CD14-positive monocyte (primary cell): ENCODE data around the gene COTL1. TPM values are rescaled to one million over a fixed set of nuclear protein-coding genes. Genes with fewer than 3 reads are reported as not detected.

Source experiments
- DNase-seq, 3 donors: peaks; one replicate each; pipeline ENCODE4 v3.0.0-alpha.2; 2011 to 2022
- H2AFZ ChIP-seq: 2 replicates; pipeline ENCODE4 v1.6.0; 2012; ENCODE audit warnings: mild to moderate bottlenecking, low read depth, low read length, inconsistent platforms; ENCODE audit not compliant: insufficient read depth, poor library complexity, severe bottlenecking
- H3K27ac ChIP-seq, 2 donors: 1 replicate in 1 of 2; 2 replicates in 1 of 2; pipeline ENCODE4 v1.5.1; 2012 to 2013; ENCODE audit warnings: low read length in 2 of 2, control low read depth in 1 of 2, inconsistent platforms in 1 of 2, low read depth in 1 of 2, mild to moderate bottlenecking in 1 of 2
- H3K27me3 ChIP-seq, 2 donors: one replicate each; pipeline versions ENCODE4 v1.6.0 to v1.6.1; 2011 to 2013; ENCODE audit warnings: low read length in 2 of 2; ENCODE audit not compliant: control insufficient read depth in 2 of 2, insufficient read depth in 2 of 2
- H3K36me3 ChIP-seq, 2 donors: replicated peaks in 1 of 2; 1 replicate in 1 of 2; 2 replicates in 1 of 2; pipeline versions ENCODE4 v1.5.1 to v1.6.1; 2012 to 2013; ENCODE audit warnings: low read length in 2 of 2, control low read depth in 1 of 2, inconsistent platforms in 1 of 2, mild to moderate bottlenecking in 1 of 2; ENCODE audit not compliant: insufficient read depth in 2 of 2, control insufficient read depth in 1 of 2
- H3K4me1 ChIP-seq, 2 donors: 1 replicate in 1 of 2; 2 replicates in 1 of 2; pipeline versions ENCODE4 v1.5.1 to v1.6.1; 2012 to 2013; ENCODE audit warnings: low read length in 2 of 2, control low read depth in 1 of 2, inconsistent platforms in 1 of 2, mild to moderate bottlenecking in 1 of 2, moderate library complexity in 1 of 2; ENCODE audit not compliant: insufficient read depth in 2 of 2, control insufficient read depth in 1 of 2
- H3K4me2 ChIP-seq: replicated peaks from 2 replicates; pipeline ENCODE3; 2012; ENCODE audit warnings: low read length, moderate library complexity, mild to moderate bottlenecking; ENCODE audit not compliant: poor library complexity, severe bottlenecking; ENCODE audit errors: extremely low read depth
- H3K4me3 ChIP-seq, 3 experiments: fragments of 200-600 bp in 1 of 3; sonication (generic) in 1 of 3; replicated peaks in 1 of 3; 1 replicate in 2 of 3; 2 replicates in 1 of 3; pipeline ENCODE4 v1.5.1; 2011 to 2013; ENCODE audit warnings: low read length in 3 of 3, mild to moderate bottlenecking in 3 of 3, control low read depth in 2 of 3, low read depth in 2 of 3, inconsistent platforms in 1 of 3, moderate library complexity in 1 of 3
- H3K79me2 ChIP-seq: 2 replicates; pipeline ENCODE4 v1.6.0; 2012; ENCODE audit warnings: mild to moderate bottlenecking, control low read depth, inconsistent platforms, low read length, moderate library complexity; ENCODE audit not compliant: insufficient read depth
- H3K9ac ChIP-seq: 2 replicates; pipeline ENCODE4 v1.6.0; 2017; ENCODE audit warnings: low read length, mild to moderate bottlenecking; ENCODE audit not compliant: insufficient read depth, poor library complexity, severe bottlenecking
- H3K9me3 ChIP-seq, 2 donors: replicated peaks in 1 of 2; 1 replicate in 1 of 2; 2 replicates in 1 of 2; pipeline versions ENCODE4 v1.5.1 to v1.6.1; 2012 to 2013; ENCODE audit warnings: low read length in 2 of 2, control low read depth in 1 of 2; ENCODE audit not compliant: control insufficient read depth in 1 of 2, insufficient read depth in 1 of 2
- H4K20me1 ChIP-seq: 2 replicates; pipeline ENCODE4 v1.6.0; 2012; ENCODE audit warnings: mild to moderate bottlenecking, low read length, control low read depth, moderate library complexity; ENCODE audit not compliant: insufficient read depth
- H3K27ac Mint-ChIP-seq, 7 donors: one replicate each; pipeline ENCODE4 v1.8.0; 2020; ENCODE audit warnings: mild to moderate bottlenecking in 7 of 7, mixed read lengths in 7 of 7, moderate library complexity in 6 of 7, inconsistent platforms in 2 of 7
- H3K27me3 Mint-ChIP-seq, 3 donors: one replicate each; pipeline ENCODE4 v1.8.0; 2021 to 2022; ENCODE audit warnings: low read depth in 3 of 3, mild to moderate bottlenecking in 3 of 3, mixed read lengths in 3 of 3, moderate library complexity in 3 of 3, inconsistent platforms in 1 of 3
- H3K36me3 Mint-ChIP-seq, 2 donors: one replicate each; pipeline ENCODE4 v1.8.0; 2020; ENCODE audit warnings: mixed read lengths in 2 of 2, inconsistent platforms in 1 of 2, mild to moderate bottlenecking in 1 of 2
- H3K4me1 Mint-ChIP-seq: one replicate; pipeline ENCODE4 v1.8.0; 2020; ENCODE audit warnings: mild to moderate bottlenecking, mixed read lengths
- H3K4me3 Mint-ChIP-seq, 2 donors: one replicate each; pipeline ENCODE4 v1.8.0; 2020; ENCODE audit warnings: mild to moderate bottlenecking in 2 of 2, mixed read lengths in 2 of 2, moderate library complexity in 1 of 2
- H3K9me3 Mint-ChIP-seq, 7 donors: one replicate each; pipeline ENCODE4 v1.8.0; 2020 to 2022; ENCODE audit warnings: mixed read lengths in 7 of 7, mild to moderate bottlenecking in 6 of 7, moderate library complexity in 6 of 7, inconsistent platforms in 2 of 7
- WGBS: methylation state at CpG from one replicate; pipeline ENCODE4 v1.1.5; 2013; ENCODE audit warnings: missing lambda C conversion rate; ENCODE audit not compliant: insufficient coverage; 5-methylcytosine and 5-hydroxymethylcytosine counted together
- intact Hi-C, 2 donors: fragments of 100-400 bp; cut with micrococcal nuclease; formaldehyde crosslinking; loops; one replicate each; pipeline versions ENCODE4 v1.15.0 to v1.15.1; 2023
- polyA plus RNA-seq, 3 donors: library from polyadenylated mRNA; depleted of rRNA in 1 of 3; unstranded in 2 of 3; stranded (reverse) in 1 of 3; fragments of 300-500 nt in 2 of 3; fragments of >200 nt in 1 of 3; fragmentation: Illumina TruSeq in 2 of 3; gene quantifications; 1 replicate in 2 of 3; 2 replicates in 1 of 3; pipeline ENCODE4 v1.2.3, GENCODE V29; 2012 to 2021
- TF ChIP-seq, protein P1 (sequence below): fragments of 200-600 bp; IDR thresholded peaks from one replicate; pipeline ENCODE4 v1.8.0; 2022; ENCODE audit warnings: antibody characterized with exemption, mild to moderate bottlenecking

Gene COTL1
- polyA plus RNA-seq, 3 donors, result 648 to 1,843 (median 1,643) TPM

DNA sequence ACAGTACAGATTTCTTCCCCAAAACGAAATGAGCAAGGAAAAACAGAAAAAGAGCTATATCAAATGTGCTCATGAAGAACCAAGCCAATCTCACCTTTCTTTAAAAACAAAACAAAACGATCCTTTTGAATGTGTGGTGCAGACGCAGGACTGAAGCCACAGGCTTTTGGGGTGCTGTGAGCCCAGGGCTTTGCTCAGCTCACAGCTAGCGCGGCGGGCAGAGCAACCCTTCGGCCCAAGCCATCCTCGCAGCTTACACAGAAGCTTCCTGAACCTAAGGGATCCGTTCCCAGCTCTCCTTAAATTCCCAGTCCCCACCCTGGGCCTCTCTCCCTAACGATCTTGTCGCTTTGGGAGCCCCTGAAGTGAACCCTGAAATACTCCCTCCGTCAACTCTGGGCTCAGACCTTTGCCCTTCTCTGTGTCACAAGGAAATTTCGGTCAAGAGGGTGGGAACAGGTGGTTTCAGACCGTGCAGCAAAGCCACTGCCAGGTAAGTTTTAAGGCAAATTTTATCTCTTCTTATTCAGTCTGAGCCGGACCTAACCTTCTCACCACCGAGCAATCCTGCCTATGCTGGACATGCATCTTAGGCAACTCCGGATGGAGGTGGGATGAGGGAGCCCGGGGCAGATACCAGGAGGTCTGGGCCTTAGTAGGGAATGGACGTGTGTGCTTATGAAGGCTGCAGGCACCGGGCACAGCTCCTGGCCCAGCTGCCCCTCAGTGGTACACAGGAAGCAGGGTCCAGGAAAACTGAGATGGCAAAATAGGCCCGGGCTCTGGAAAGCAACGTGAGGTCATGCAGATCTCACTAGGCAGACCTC, 52.0 kb downstream of the COTL1 start:
- H3K36me3 Mint-ChIP-seq, result peaks cover 66 to 82% of the 10 kb centered on the region in 2 donors
- peaks cover 0 to 9% (median 2%) of the 10 kb centered on the region in 7 donors for H3K9me3 Mint-ChIP-seq
- intact Hi-C loops, result no loop called here
- peak overlapping the region in 4 of 7 donors; percentile 13 to 68 (median 48) for H3K27ac Mint-ChIP-seq
- H3K27ac ChIP-seq, result peak overlapping the region; percentile 5 to 77
- peaks cover 58 to 82% of the 10 kb centered on the region in 2 donors for H3K36me3 ChIP-seq
- H3K79me2 ChIP-seq, result peaks cover 69% of the 10 kb centered on the region
- no peak overlapping the region for H3K4me3 ChIP-seq
- no peak overlapping the region for H3K9ac ChIP-seq
- TF ChIP-seq, protein P1, sequence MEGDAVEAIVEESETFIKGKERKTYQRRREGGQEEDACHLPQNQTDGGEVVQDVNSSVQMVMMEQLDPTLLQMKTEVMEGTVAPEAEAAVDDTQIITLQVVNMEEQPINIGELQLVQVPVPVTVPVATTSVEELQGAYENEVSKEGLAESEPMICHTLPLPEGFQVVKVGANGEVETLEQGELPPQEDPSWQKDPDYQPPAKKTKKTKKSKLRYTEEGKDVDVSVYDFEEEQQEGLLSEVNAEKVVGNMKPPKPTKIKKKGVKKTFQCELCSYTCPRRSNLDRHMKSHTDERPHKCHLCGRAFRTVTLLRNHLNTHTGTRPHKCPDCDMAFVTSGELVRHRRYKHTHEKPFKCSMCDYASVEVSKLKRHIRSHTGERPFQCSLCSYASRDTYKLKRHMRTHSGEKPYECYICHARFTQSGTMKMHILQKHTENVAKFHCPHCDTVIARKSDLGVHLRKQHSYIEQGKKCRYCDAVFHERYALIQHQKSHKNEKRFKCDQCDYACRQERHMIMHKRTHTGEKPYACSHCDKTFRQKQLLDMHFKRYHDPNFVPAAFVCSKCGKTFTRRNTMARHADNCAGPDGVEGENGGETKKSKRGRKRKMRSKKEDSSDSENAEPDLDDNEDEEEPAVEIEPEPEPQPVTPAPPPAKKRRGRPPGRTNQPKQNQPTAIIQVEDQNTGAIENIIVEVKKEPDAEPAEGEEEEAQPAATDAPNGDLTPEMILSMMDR, result no peak
- H3K4me2 ChIP-seq, result no peak overlapping the region
- H3K9me3 ChIP-seq, result no peaks in the 10 kb centered on the region
- H3K27me3 Mint-ChIP-seq, result peaks cover 0 to under 1% (median 0%) of the 10 kb centered on the region in 3 donors
- DNase-seq, result no peak
- H3K4me1 ChIP-seq, result peaks cover 76 to 80% of the 10 kb centered on the region in 2 donors
- no peak overlapping the region for H2AFZ ChIP-seq
- no peaks in the 10 kb centered on the region for H3K27me3 ChIP-seq
- H3K4me3 Mint-ChIP-seq, result no peak overlapping the region
- WGBS, result 94% methylated on average over 16 of the region's 22 CpGs
- peaks cover 99% of the 10 kb centered on the region for H4K20me1 ChIP-seq
- peaks cover 67% of the 10 kb centered on the region for H3K4me1 Mint-ChIP-seq

DNA sequence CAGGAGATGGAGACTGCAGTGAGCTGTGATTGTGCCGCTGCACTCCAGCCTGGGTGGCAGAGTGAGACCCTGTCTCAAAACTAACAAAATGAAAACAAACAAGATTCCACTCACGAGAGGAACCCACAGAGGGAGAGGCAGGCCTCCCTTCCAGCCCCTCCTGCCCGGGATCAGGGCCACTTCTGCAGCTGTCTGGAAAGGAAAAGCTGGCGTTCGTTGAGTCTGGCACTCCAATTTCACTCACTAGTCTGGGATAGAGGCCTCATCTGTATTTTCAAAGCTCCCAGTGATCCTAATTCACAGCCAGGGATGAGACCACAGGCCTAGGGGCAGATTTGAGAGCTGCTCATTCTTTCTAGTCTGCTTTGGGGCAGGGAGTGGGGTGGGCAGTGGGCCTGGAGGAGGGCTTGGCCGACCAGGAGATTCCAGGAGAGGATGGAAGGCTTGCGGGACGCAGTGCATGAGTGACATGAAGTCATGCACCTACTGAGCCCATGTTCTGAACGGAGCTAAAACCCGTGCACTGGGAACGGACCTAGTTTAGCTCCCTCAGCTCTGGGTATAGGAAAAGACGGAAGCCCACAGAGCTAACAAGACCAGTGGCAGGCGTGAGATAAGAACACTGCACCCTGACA, 54.0 kb downstream of the COTL1 start:
- no peaks in the 10 kb centered on the region for H3K27me3 ChIP-seq
- Mint-ChIP-seq H3K27me3 (peaks cover 0 to 2% (median 0%) of the 10 kb centered on the region in 3 donors), H3K27ac (peak overlapping the region; percentile 81 to 95 (median 84)), H3K9me3 (peaks cover 0 to 3% (median 0%) of the 10 kb centered on the region in 7 donors), H3K36me3 (peaks cover 66 to 79% of the 10 kb centered on the region in 2 donors), H3K4me3 (no peak overlapping the region), H3K4me1 (peaks cover 57% of the 10 kb centered on the region)
- intact Hi-C loops, result loop anchor here (5.0 kb wide), 2 partner anchors 42 to 53 kb away; partner anchors contain the start of gene COTL1 (in 1 of the 2)
- TF ChIP-seq, protein P1, result no peak
- 92% methylated on average over 10 of the region's 13 CpGs for WGBS
- H4K20me1 ChIP-seq, result peaks cover 99% of the 10 kb centered on the region
- peak overlapping the region; percentile 15 for H3K9ac ChIP-seq
- H2AFZ ChIP-seq, result no peak overlapping the region
- peaks cover 63 to 67% of the 10 kb centered on the region in 2 donors for H3K4me1 ChIP-seq
- H3K36me3 ChIP-seq, result peaks cover 55 to 73% of the 10 kb centered on the region in 2 donors
- peaks cover 53% of the 10 kb centered on the region for H3K79me2 ChIP-seq
- peak overlapping the region; percentile 77 to 80 for H3K27ac ChIP-seq
- no peak for DNase-seq
- H3K9me3 ChIP-seq, result no peaks in the 10 kb centered on the region
- H3K4me3 ChIP-seq, result no peak overlapping the region
- H3K4me2 ChIP-seq, result no peak overlapping the region
